Measurements from ENCODE around the gene SCAMP5. TPM values are rescaled to one million over a fixed set of nuclear protein-coding genes. Genes with fewer than 3 reads are reported as not detected.
A peak's percentile ranks its signal among the peaks of the same experiment; 100 is the strongest.

Gene SCAMP5, protein sequence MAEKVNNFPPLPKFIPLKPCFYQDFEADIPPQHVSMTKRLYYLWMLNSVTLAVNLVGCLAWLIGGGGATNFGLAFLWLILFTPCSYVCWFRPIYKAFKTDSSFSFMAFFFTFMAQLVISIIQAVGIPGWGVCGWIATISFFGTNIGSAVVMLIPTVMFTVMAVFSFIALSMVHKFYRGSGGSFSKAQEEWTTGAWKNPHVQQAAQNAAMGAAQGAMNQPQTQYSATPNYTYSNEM
- total RNA-seq, result 42.8 TPM

DNA sequence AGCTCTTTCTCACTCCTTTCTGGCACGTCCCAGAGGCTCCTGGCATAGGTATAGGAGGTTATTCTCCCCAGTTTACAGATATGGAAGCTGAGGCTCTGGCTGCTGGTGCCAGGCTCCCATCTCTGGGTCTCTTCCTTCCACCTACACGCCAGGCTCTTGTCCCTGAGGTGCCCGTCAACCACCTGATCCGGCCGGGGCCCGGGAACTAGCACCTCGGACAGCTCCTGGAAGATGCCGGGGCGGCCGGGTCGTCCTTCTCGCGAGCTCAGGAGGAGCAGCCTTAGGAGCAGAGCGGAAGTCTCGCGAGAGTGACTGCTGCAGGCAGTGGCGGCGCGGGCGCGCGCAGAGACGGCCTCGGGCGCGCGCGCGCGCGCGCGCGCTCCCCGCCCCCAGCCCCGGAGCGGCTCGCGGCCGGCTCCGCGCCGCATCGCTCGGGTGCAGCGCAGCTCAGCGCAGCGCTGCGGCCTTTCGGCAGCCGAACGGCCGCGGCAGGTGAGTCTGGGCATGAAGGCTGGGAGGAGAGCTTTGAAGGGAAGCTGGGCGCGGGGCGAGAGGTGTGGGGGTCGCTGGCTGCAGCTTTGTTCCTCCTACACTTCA lies at the start of gene SCAMP5:
Gene SCAMP5, plus strand, starts transcription at position 382 of the 597 bp plus-strand sequence. CDS start 16,277 bp downstream, outside the sequence.
- peak; percentile 95 to 97 for DNase-seq (ENCODE audit: low spot score in 2 of 2)
- FAIRE-seq, result no peak

DNA sequence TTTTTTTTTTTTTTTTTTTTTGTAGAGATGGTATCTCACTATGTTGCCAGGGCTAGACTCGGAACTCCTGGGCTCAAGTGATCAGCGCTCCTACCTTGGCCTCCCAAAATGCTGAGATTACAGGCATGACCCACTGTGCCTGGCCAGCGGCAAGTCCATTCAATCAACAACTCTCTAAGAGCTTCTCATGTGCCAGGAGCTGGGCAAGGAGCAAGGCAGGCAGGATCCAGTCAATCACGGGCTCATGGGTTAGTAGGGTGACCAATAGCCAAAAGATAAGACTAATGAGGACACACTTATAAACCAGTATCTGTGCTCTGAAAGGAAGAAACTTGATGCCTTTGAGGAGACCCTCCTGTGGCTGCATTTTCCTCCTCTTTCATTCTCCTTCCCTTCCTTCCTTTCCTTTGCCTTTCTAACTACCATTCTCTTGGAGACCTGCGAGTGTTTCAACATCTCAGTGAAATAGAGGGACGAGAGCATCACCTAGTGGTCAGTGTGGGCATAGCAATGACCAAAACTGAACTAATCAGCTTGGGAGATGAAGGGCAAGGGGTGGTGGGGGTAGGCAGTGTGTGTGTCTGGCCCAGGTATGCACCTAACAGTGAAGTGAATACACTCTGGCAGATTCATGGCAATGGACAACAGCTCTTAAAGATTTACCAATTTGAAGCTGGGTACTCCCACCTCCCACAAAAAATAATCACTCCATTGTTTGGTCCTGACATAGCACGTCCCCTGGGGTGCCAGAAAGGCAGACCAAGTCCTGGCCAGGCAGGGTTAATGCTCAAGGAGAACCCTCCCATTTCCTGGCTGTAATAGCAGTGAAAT lies 45.1 kb upstream of the SCAMP5 start:
- no peak for FAIRE-seq
- peak in 1 of 2 donors; percentile 72 for DNase-seq (ENCODE audit: low spot score in 2 of 2)

DNA sequence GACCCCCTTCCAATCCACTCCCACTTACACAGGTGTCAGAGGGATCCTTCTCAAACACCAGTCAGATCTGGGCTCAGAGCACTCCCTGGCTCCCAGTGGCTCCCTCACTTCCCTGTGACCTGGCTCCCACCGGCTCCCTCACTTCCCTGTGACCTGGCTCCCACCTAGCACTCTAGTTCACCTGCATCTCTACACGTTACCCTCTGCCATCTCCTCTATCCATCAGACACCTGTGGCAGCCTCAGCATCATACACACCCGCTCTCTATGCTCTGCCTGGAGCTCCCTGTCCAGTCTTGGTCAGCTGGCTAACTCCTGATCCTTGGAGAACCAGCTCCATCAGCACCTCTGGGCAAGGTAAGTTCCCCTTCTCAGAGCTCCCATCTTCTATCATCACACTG lies 44.4 kb upstream of the SCAMP5 start:
- no peak for FAIRE-seq

DNA sequence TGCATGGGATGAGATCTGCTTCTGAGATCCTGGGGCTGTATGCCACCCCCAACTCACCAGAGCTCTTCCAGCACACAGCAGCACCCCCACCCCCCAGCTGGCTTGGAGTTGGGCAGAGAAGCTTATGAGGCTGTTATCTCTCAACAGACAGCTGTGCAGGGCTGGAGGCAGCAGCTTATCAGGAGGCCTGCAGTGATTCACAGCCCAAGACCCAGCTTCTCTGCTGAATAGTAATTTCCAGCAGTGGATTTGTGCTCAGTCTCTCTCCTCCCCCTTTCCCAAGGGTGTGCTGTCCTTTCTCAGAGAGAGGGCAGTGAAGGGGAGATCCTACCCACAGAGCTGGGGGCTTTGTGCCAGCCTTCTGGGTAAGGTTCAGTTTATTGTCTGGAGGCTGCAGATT lies 40.8 kb upstream of the SCAMP5 start:
- FAIRE-seq (no peak), DNase-seq (ENCODE audit: low spot score in 2 of 2) (no peak)

More for the DNA sequence above, 44.4 kb upstream of the SCAMP5 start:
- no peak for DNase-seq (ENCODE audit: low spot score in 2 of 2)

DNA sequence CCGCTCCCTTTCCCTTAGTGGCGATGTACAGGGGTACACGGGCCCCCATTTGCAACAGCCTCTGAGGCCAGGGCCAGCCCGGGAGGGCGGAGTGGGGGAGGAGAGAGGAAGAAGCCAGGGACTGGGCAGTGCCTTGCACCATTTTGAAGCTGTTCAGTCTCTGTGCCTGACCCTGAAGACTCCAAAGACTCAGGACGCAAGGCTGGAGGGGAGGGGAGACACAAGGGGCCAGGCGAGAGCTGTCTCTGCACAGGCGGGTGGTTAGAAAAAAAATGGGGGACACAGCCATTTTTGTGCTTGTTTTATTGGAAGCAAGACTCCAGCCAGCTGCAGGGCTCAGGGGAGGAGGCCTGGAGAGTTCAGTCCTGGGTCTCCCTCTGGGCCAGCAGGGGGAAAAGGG lies 40.3 kb upstream of the SCAMP5 start:
- no peak for DNase-seq (ENCODE audit: low spot score in 2 of 2)
- no peak for FAIRE-seq

DNA sequence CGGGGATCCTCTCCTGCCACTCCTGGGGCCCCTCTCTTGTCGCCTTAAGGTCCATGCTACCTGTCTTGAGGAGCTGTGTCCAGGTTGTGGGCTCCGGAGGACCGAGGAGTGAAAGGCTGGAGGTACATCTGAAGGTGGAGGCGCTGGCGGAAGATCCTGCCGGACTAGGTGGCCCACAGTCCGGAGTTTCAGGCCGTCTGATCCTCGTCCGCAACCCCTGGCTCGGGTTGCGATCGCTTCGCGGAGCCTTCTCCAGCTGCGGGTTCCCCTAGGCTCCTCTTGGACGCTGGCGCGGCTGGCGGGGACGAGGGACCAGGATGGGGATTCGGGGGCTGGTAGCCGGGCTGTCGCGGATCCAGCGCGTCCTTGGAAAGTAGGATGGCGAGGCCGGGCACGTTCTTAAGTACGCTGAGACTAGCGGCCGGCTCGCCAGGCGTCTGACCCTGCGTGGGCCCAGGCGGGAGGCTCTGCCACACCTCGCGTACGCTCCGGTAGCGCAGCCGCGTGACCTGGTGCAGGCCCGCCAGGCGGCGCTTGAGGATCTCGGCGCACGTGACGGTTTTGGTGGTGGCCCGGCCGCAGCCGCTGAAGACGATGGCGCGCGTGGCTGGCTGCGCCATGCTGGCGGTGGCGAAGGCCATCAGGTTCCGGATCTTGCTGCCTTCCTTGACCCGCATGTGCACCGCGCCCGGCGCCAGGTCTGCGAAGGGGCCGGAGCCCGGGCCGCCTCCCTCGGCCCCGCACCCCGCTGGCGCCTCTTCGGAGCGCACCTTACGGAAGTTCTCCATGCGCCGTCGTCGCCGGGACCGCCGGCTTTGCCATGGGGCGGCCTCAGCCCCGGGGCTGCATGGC lies 39.3 kb upstream of the SCAMP5 start:
- peak; percentile 59 to 60 for DNase-seq (ENCODE audit: low spot score in 2 of 2)
- FAIRE-seq, result no peak

DNA sequence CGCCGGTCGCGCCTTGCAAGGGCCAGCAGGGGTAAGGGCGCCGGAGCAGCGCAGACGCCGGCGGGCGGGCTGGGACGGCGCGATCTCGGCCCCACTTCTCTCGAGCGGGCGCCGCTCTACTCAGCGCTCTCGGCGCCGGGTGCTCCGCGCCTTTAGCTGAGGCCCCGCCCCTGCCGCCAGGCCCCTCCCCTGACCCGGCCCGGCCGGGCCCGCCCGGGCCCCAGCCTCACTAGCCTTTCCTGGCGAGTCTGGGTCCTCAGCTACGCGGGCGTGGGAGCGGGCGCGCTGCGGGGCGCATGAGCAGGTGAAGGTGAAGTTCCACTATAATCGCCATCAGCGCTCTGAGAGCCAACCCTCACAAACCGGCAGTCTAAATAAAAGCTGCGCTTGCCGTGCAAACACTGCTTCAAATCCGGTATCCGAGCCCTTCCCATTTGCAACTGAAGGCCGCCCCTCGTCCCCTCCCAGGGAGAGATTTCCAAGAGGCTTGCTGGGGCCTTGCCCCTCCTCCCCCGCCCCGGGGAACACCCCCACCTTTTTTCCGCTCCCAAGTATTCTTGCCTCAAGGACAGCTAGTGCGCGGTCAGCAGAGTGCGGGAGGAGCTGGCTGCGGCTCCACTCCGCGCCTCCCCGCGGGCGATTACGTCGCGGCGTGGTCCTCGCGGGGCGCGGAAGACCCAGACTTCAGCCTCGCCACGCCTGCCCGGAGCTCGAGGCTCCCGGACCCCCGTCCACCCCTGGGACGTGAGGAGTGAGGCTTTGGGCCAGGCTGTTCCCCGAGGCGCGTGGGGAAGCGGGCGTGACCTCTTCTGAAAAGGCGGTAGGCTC lies 38.5 kb upstream of the SCAMP5 start, which contains the start of gene RPP25:
Gene RPP25, minus strand, starts transcription at position 125 of the 828 bp plus-strand sequence. CDS start 189 bp downstream, outside the sequence.
- FAIRE-seq (no peak), DNase-seq (ENCODE audit: low spot score in 2 of 2) (peak; percentile 79 to 82)

DNA sequence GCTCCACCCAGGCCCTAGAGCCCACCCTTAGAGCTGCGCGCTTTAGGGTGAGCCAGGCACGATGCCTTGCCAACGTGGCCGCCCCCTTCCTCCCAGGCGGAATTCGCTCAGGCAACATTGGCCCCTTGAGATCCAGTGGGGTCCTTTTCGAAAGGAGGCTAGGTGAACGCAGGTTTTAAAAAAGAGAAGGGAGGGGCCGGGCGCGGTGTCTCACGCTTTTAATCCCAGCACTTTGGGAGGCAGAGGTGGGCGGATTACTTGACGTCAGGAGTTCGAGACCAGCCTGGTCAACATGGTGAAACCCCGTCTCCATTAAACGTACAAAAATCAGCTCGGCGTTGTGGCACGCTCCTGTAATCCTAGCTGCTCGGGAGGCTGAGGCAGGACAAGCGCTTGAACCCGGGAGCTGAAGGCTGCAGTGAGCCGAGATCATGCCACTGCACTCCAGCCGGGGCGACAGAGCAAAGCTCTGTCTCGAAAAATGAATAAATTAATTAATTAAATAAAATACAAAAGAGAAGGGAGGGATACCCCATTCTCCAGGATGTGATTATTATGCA lies 37.8 kb upstream of the SCAMP5 start:
- FAIRE-seq, result no peak
- no peak for DNase-seq (ENCODE audit: low spot score in 2 of 2)

DNA sequence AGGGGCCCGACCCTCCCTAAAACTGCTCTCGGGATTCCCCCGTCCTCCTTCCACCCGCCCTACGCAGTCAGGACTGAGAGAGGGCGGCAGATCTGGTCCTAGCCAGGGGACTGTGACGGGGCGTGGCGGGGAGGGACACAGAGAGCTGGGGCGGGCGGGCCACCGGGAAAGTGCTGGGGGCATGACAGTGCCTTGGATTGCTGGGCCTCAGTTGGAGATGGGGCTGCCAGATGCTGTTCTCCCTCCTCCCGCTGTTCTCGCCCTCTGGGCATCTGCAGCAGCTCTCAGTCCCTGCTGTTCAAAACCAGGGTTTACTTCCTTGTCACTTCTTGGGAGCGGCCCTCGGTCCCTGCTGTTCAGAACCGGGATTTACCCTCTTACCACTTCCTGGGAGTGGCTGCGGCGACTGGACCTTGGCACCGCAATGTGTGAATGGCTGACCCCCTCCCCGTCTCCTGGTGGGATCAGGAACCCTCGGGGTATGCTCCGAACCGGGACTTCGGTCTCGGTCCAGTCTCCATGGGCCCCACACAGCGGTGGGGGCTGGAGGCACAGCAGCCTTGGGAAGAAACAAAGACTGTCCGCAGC lies 36.9 kb upstream of the SCAMP5 start:
- DNase-seq (ENCODE audit: low spot score in 2 of 2) (no peak), FAIRE-seq (no peak)

DNA sequence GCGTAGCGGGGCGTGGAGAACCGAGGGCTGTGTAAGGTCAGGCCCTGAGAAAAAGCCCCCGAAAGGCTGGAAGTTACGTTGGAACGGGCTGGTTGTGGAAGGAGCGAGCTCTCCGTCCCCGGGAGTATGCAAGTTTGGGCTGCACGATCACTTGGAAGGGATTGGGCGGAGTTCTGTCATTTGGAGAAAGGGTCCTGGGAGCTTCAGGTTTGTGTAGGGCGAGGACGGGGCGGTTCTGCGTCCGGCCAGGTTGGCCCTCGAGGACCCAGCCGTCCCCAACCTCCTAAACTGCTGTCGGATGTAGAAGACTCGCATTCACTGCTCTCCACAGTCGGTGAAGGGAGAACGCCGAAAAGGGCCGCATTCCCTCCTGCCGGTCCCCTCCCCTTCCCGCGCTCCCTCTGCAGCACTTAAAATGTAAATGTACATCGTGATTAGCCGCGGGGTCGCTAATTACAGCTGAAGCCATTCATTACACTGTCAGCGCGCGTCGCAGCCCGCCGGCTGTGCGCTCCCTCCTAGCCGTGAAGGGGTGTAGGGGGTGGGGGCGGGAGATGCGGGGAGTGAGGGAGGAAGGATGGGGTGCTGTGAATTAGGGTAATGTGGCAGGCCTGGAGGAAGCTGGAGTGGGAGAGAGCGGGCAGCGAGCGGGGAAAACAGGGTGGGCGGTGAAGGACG lies 36.3 kb upstream of the SCAMP5 start:
- DNase-seq (ENCODE audit: low spot score in 2 of 2) (peak in 1 of 2 donors; percentile 46), FAIRE-seq (no peak)

DNA sequence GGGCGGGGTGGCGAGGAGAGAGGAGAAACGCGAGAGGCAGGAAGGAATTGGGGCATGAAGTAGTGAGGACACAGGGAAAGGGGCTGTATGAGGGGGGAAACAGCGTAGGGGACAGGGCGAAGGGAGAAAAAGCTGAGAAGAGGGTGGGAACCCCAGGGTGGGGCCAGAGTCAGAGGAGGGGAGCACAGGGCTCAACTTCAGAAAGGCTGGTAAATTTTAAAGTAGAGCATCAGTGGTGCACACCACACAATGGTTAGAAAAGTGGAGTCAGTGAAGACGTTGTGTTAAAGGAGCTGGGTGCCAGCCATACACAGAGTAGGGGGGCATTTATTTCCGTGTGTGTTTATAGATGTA lies 35.8 kb upstream of the SCAMP5 start:
- DNase-seq (ENCODE audit: low spot score in 2 of 2) (no peak), FAIRE-seq (no peak)

DNA sequence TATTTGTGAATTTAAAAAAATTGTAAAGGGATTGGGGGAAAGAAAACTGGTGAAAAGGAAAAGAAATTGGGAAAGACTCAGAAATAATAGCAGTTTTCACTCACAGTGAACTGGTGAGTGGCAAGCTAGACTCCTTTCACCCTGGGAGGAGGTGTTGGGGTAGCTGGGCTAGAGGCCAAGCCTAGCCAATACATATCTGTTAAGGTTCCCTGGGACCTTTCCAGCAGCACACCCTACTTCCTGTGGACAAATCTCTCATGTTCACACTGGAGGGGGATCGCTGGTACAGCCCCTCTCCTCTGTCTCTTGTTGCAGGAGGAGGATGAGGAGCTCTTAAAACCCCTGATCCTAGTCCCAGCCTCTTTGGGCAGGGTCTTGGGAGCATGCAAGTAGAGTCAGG lies 35.1 kb upstream of the SCAMP5 start:
- DNase-seq (ENCODE audit: low spot score in 2 of 2), result no peak
- no peak for FAIRE-seq

DNA sequence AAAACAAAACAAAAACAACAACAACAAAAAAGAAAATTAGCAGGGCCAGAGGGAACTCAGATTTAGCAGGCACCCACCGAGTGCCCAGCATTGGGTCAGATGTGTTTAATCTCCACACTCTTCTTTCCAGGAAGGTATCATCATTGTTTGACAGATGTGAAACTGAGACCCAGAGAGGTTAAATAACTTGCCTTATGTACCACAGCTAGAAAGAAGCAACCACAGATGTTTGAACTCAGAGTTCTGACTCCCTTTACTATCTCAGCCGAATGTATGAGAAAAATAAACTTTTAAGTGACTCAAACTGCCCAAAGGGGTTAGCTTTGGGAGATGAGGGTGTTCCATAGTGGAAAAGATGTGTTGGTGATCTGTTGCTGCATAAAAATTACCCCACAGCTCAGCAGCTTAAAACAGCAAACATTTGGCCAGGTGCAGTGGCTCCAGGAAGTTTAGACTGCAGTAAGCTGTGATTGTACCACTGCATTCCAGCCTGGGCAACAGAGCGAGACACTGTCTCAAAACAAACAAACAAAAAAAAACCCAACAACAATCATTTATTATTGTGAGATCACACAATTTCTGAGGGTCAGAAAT lies 34.3 kb upstream of the SCAMP5 start:
- FAIRE-seq (no peak), DNase-seq (ENCODE audit: low spot score in 2 of 2) (no peak)

DNA sequence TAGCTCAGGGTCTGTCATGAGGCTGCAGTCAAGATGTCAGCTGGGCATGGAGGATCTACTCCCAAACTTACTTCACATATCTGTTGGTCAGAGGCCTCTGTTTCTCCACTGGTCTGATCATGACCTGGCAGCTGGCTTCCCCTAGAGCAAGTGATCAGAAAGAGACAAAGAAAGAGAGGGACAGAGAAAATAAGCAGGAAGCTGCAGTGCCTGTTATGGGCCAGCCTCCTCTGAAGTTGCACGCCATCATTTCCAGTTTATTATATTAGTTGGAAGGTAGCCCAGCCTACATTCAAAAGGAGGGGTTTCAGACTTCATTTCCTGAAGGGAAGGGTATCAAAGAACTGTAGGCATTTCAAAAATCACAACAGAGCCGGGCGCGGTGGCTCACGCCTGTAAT lies 33.7 kb upstream of the SCAMP5 start:
- no peak for FAIRE-seq
- no peak for DNase-seq (ENCODE audit: low spot score in 2 of 2)

DNA sequence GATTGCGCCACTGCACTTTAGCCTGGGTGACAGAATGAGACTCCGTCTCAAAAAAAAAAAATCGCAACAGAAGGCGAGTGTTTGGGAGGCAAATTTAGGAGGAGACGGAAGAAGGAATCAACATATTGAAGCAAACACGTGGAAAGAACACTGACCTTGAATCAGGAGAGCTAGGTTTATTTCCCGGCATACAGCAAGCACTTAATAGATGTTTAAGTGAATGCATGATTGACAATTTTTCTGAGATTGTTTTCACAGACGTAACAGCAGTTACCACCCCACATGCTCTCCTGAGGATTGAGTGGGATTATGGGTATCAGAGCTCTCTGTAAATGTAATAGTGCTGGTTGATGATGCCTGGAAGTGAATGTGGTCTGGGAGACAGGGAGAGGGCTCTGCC lies 33.1 kb upstream of the SCAMP5 start:
- no peak for DNase-seq (ENCODE audit: low spot score in 2 of 2)
- FAIRE-seq, result no peak

DNA sequence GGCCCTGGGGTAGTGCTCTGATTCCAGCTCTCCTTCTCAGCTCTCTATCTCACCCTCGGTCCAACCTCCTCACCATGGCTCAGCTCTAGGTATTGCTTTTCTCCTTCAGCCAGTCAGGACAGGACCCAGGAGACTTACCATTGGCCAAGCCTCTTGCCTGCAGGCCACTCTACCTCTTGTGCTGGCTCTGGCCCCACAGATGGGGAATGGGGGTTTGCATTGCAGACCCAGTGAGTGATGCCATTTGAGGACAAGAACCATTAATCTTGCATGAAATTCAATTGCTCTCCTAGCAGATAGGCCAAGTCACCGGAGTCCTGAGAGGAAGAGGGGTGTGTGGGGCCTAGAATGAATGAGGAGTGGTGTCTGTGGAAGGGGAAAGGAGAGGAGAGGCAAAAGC lies 32.7 kb upstream of the SCAMP5 start:
- FAIRE-seq (no peak), DNase-seq (ENCODE audit: low spot score in 2 of 2) (no peak)

DNA sequence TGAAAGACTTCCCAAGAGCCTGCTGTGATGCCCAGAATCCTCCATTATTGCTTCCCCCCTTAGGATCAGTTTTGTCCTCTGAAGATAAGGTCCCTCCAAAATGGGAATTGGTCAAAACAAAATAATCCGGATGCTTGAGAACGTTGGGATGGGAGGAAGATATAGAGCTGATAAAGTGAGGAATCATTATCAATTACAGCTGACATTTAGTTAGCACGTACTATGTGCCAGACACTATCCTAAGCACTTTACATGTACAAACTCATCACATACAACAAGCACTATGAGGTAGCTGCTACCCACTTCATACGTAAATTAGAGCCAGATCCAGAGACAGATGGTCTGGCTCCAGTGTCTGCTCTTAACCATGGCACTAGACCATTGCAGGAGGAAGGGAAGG lies 32.1 kb upstream of the SCAMP5 start:
- no peak for DNase-seq (ENCODE audit: low spot score in 2 of 2)
- FAIRE-seq, result no peak

DNA sequence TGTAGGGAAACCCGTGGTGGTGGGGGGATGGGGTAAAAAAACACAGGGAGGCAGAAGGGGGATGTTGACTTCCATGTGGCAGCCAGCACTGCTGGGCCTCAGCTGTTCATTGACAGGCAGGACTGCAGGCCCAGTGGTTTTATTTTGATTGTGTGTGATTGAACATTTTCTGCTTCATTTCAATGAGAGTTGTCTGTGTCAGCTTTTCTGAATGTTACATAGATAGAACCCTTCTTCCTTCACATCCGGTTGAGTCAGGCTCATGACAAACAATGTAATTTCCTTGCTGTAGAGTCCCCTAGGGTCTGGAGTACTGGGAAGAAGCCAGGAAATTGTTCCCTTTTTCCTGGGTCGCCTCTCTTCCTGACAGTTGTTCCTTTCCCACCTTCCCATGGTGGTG lies 30.6 kb upstream of the SCAMP5 start:
- FAIRE-seq (no peak), DNase-seq (ENCODE audit: low spot score in 2 of 2) (no peak)

Measured in frontal cortex (tissue), 4 donors.